Stimulated activated CD8-positive, alpha-beta memory T cell treated with anti-CD3 and anti-CD28 coated beads, Interleukin-2, amount 100 ng/mL, for 1 hour (primary cell): ENCODE measurements around the gene LMTK3.
A peak's percentile ranks its signal among the peaks of the same experiment; 100 is the strongest.

ENCODE experiments used
- DNase-seq, 2 donors: peaks; one replicate each; pipeline ENCODE4 v3.0.0-alpha.2; 2020; ENCODE audit warnings: low read depth in 2 of 2

Gene LMTK3

DNA sequence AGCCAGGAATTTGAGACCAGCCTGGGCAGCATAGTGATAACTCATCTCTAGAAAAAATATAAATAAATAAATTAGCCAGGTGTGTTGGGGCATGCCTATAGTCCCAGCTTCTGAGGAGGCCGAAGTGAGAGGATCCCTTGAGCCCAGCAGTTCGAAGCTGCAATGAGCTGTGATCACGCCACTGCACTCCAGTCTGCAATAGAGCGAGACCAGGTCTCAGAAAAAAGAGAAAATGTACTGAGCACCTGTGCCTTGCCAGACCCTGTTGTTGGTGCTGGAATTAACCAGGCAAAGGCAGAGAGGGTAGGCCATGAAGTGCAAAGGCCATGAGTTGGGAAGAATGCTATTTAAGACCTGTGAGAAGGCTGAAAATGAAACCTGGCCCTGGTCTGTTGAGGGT, 39.8 kb downstream of the LMTK3 start:
- DNase-seq, result no peak

GRCh38 chr19:48470856-48471255, 40.8 kb downstream of the LMTK3 start:
- no peak for DNase-seq

- no peak for DNase-seq
These were observed 41.5 kb downstream of the LMTK3 start for GRCh38 chr19:48469934-48470680.

GRCh38 chr19:48469289-48469881, 42.2 kb downstream of the LMTK3 start, which contains the start of gene CYTH2:
TSS of gene CYTH2 (plus strand) at chr19:48469369. CDS start at chr19:48469508, 139 bp downstream.
- peak in 1 of 2 donors; percentile 37 for DNase-seq

- peak; percentile 97 to 99 for DNase-seq
These were observed 42.8 kb downstream of the LMTK3 start for GRCh38 chr19:48468772-48469288.

DNA sequence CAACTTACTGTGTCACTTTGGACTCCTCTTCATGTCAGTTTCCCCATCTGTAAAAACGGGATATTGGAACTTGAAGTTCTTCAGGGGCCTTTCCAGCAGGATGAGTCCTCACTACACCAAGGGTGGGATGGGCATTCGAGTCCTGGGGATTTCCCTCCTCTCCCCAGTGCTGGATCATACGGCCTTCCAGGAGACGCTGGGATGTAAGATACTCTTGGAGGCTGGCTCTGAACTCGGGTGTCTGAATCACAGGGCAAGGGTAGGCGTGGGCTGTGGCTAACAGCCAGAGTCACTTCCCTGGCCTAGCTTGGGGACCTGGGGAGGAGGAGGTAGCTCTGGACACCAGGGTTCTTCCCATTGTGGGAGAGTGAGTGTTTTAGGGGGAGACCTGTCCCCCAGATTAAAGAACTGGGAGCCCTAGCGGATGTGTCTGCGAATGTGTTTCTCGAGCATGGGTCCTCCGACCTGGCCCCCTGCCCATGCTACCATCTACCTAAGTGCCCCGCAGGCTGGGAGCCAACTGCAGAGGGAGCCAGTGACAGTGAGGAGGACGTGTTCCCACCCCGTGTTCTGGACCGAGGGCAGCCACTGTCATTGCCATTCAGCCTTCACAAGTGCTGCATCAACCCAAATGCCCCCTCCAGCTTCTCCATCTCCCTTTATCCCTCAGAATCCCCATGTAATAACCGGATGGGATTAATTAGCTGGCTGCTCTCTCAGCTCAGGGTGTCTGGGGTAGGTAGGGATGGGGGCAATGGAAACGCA, 44.9 kb downstream of the LMTK3 start:
- DNase-seq, result no peak

DNA sequence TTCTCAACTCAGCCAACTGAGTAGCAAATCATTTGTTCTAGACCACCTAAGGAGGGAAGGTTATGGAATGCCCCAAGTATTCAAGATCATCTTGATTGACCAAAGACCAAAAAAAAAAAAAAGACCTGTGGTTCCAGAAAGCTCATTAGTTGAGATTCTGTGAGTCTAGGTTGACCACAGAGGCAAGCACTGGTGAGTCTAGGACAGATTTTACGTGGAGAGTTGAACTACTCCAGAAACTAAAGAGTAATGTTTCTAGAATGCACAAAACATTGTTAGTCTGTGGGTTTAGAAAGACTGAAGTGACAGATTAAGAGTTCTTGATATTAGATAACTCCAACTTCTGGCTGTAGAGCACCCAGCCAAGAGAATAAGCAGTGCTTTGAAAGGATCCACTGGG, 46.4 kb downstream of the LMTK3 start:
- no peak for DNase-seq

DNA sequence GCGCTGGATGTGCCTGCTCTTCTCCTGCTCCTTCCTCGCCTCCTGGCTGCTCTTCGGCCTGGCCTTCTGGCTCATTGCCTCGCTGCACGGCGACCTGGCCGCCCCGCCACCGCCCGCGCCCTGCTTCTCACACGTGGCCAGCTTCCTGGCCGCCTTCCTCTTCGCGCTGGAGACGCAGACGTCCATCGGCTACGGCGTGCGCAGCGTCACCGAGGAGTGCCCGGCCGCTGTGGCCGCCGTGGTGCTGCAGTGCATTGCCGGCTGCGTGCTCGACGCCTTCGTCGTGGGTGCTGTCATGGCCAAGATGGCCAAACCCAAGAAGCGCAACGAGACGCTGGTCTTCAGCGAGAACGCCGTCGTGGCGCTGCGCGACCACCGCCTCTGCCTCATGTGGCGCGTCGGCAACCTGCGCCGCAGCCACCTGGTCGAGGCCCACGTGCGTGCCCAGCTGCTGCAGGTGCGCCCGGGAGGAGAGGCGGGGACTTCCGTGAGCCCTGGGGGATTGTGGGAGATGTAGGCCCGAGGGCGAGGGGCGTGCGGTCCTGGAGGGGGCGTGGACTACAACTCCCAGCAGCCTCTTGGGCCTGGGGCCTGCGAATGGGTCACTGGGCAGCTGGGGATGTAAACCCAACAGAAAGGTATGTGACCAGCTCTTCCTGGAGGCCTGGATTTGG, 49.5 kb downstream of the LMTK3 start:
- no peak for DNase-seq

- no peak for DNase-seq
These were observed 50.0 kb downstream of the LMTK3 start for GRCh38 chr19:48461651-48461981.

- DNase-seq, result no peak
These were observed 53.6 kb downstream of the LMTK3 start for GRCh38 chr19:48458016-48458415.

DNA sequence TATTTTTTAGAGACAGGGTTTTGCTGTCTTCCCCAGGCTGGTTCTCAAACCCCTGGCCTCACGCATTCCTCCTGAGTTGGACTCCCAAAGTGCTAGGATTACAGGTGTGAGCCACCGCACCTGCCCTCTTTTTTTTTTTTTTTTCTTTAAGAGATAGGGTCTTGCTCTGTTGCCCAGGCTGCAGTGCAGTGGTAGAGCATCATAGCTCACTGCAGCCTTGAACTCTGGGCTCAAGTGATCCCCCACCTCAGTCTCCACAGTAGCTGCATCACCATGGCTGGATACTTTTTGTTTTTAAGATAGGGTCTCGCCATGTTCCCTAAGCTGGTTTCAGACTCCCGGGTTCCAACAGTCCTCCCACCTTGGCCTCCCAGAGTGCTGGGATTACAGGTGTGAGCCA, 54.8 kb downstream of the LMTK3 start:
- DNase-seq, result no peak

DNA sequence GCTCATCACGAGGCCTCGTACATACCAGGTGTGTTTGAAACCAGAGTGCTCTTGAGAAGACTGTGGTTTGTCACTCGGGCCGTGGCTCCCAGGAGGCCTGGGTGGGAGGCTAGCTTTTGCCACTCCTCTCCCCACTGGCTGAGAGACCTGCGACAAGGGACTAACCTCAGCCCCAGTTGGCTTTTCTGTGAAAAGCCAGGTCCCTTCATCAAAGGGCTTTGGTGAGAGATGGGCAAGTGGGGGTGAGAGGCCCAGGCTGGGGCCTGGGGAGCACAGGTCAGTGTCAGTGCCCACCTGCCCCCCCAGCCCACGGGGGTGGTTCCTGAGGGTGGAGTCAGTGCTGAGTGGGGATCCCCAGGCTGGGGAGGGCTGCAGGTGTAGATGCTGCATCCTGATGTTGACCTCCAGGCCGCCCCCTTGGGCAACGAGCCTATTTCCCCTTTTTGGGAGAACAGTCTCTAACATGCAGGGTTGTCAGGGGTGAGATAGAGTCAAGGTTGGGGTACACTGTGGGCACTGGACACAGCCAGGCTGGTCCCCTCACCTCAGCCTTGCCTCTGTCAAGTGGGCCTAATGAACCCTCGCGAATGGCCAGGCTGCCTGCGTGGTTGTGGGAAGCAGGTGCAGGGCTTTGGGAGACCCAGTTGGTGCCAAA, 55.6 kb downstream of the LMTK3 start:
- no peak for DNase-seq

DNA sequence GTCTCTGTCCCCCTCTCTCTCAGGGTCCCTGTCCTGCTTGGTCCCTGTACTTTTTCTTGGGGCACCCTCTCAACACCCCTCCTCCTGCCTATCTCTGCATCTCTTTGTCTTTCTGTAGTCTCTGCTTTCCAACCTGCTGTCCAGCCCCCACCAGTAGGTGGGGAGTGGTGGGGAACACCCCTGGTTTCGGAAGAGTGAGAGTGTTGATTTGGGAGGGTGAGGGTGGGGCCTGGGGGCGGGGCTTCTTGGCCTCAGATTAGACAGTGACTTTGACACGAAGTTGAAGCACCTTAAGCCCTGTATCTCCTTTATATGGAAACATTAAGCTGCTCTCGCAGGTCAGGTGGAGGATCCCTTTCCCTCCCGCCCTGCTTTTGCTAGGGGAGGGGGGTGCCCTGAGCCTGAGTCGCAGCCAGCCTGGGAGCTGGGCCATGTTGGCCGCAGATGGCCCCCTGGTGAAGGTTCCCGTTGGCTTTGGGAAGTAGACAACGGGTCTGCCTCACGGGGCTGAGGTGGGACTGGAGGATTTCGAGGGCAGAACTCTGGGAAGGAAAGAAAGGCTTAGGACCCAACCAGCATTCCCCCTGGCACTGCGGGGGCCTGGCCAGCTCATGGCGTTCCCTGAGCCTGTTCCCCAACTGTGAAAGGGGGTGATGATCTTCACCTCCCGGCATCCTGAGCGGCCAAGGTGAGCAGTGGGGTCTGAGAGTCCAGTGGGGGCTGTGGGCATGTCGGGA, 56.3 kb downstream of the LMTK3 start, which contains the start of gene KCNJ14:
Gene KCNJ14, plus strand, starts transcription at position 404 of the 737 bp plus-strand sequence. CDS start 6,151 bp downstream, outside the sequence.
- no peak for DNase-seq

DNA sequence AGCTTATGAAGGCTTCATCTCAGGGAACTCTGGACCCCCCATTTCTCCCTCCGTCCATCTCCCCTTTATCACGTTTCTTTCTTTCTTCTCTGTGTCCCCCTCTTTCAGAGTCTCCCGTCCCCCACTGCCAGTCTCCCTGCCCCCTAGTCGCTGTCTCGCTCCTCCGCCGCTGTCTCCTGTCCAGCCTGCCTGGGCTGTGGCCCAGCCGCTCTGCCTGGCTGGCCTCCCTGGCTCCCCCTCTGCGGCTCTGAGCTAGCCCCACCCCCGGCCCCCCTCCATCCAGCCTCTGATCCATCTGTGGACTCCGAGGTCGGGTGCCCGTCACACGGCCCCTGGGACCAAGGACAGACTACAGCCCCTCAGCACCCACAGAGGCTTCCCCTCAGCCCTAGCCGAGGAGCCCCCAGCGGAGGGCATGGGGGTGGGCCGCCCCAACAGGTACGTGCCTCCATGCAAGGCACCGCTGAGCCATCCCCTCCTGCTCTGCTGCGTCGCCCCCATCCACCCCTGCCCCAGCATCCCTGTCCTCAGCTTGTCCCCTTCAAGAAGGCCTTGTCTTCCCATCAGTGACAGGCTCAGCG, 57.4 kb downstream of the LMTK3 start:
- no peak for DNase-seq

DNA sequence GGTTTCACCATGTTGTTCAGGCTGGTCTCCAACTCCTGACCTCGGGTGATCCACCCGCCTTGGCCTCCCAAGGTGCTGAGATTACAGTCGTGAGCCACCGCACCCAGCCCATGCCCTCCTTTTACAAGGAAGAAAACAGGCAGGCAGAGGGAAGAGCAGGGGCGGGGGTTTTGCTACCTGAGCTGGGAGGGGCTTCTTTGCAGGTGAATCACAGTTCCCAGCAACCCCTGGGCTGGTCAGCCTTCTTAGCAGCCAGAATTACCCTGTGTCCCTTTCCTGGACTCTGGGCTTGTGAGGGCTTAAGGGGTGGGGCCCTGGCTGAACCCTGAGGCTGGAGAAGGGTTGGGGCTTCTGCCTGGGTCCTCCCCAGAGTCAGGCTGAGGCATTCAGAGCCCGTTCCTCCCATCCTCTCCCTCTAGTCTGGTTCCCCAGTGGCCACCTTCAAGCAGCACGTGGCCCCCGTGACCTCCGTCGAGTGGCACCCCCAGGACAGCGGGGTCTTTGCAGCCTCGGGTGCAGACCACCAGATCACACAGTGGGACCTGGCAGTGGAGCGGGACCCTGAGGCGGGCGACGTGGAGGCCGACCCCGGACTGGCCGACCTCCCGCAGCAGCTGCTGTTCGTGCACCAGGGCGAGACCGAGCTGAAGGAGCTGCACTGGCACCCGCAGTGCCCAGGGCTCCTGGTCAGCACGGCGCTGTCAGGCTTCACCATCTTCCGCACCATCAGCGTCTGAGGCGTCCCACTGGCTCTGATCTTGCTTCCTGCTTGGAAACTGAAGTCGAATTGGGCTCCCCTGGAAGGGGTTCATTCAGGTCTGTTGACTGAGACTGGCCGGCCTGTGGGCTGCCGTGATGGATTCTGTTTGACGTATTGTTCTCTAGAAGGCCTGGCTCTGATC, 59.1 kb downstream of the LMTK3 start:
- no peak for DNase-seq

DNA sequence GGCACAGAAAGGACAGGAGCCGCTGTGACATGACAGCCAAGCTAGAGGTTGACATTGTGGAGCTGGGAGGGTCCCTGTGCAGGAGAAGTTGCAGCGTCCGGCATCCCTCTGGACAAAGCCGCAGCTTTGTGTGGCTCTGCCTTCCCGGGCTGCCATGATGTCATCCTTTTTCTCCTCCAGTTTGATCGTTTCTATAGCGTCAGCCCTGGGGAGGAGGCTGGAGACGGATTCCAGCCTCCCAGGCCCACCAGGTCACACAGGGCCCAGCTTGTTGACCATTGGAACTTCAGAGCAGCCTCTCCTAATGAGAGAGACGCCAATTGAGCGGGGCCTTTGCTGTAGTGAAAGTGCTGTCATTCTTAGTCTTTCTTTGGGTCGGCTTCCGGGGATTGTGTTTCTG, 60.0 kb downstream of the LMTK3 start:
- DNase-seq, result no peak

DNA sequence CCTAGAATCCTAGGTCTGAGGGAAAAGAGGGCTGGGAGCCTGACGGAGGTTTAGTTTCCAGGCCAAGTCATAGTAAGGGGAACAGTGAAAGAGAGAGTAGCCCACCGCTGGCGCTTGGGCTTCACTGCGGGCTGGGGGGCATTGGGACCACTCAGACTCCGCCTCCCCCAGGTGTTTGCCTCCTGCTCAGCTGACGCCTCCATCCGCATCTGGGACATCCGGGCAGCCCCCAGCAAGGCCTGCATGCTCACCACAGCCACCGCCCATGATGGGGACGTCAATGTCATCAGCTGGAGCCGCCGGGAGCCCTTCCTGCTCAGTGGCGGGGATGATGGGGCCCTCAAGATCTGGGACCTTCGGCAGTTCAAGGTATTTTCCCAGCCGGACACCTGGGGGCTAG, 60.8 kb downstream of the LMTK3 start:
- DNase-seq, result no peak

- DNase-seq, result no peak
These were observed 61.2 kb downstream of the LMTK3 start for GRCh38 chr19:48450441-48450840.

DNA sequence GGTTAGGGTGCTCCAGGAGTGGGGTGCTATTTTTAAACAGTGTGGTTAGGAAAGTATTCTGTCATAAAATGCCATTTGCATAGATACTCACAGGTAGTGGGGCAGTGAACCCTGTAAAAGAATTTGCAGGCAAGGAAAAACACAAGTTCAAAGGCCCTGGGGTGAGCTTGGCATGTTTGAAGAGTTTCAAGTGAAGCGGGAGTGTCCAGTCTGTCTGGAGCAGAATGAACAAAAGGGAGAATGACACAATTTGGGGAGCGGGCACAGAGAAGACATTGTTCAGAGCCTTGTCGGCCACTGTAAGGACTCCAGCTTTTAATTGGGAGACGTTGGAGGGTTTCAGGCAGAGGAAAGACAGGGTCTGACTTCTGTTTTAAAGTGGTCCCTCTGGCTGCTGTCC, 63.1 kb downstream of the LMTK3 start:
- no peak for DNase-seq
